NCI-H82 treated with DMSO at 0.1 percent for 48 hours (cell line): Measurements from ENCODE around the gene BET1L.

Experiments
- DNase-seq: peaks from one replicate; lab custom pipeline; 2025; ENCODE audit not compliant: unreplicated experiment; lab: John Stamatoyannopoulos, UW

BET1L gene

DNA sequence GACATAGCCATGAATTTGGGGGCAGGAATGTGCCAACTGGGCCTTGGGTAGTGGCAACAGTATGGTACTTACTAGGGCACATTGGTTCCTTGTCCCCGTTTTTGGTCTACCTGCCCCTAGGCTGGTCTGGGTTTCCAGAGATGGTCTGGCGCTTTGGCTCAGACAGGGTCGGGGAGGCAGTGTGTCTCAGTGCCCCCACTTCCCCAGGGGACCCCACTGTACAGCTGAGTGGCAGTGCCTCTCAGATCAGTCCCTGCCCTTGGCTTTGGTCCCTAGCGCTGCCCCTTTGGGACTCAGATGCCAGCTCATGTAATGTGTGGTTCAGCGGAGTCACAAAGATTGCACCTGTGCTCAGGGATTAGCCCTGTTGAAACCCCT, 3.6 kb upstream of the BET1L start:
- DNase-seq = no peak

DNA sequence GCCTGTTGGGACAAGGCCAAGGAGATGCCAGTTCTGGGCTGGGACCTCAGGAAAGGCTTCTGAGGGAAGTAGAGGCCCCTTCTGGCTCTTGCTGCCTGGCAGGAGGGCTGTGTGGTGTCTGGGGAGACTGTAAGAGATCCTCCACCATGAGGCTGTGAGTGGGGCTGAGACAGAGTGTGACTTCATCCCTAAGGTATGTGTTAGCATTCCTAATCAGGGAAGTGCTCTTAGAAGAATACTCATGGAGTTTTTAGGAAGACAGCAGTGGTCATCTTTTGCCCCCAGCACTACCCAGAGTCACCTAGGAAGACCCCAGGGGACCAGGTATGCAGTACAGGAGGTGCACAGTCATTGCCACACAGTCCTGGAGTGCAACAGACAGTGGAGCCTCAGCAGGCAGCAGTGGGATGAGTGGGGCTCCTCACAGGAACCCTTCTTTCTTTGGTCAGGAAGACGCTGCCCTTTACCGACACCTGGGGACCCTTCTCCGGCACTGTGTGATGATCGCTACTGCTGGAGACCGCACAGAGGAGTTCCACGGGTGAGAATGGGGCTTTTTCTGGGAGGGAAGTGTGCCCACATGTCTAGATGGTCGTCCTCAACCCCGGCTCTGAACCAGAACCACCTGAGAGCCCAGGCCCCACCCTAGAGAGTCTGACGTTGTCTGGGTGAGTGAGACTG, 3.1 kb upstream of the BET1L start:
- DNase-seq = no peak

DNA sequence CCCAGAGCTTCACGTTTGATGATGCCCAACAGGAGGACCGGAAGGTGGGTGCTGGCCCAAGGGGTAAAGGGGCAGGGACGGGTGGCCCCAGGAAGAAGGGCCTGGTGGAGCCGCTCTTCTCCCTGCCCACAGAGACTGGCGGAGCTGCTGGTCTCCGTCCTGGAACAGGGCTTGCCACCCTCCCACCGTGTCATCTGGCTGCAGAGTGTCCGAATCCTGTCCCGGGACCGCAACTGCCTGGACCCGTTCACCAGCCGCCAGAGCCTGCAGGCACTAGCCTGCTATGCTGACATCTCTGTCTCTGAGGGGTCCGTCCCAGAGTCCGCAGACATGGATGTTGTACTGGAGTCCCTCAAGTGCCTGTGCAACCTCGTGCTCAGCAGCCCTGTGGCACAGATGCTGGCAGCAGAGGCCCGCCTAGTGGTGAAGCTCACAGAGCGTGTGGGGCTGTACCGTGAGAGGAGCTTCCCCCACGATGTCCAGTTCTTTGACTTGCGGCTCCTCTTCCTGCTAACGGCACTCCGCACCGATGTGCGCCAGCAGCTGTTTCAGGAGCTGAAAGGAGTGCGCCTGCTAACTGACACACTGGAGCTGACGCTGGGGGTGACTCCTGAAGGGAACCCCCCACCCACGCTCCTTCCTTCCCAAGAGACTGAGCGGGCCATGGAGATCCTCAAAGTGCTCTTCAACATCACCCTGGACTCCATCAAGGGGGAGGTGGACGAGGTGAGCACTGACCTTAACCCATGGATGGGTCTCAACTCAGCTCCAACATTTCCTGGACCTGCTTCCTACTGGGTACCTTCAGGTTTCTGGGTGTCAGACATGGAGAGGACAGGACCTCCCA, 2.3 kb upstream of the BET1L start:
- DNase-seq = no peak

DNA sequence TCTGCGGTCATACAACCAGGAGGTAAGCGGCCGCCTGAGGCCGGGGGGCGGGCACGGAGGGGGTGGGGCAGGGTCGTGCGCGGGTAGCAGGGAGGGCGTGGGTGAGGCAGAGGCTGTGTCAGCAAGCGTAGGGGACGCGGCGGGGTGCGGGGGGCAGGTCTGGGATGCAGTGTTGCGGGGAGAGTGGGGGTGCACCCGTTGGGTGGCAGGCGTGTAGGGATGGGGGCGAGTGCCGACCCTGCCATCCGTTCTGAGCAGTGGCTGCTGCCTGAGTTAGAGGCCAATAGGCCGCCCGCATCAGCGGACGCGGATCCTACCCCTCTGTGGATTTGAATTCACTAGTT, 1.7 kb upstream of the BET1L start:
- DNase-seq = no peak

DNA sequence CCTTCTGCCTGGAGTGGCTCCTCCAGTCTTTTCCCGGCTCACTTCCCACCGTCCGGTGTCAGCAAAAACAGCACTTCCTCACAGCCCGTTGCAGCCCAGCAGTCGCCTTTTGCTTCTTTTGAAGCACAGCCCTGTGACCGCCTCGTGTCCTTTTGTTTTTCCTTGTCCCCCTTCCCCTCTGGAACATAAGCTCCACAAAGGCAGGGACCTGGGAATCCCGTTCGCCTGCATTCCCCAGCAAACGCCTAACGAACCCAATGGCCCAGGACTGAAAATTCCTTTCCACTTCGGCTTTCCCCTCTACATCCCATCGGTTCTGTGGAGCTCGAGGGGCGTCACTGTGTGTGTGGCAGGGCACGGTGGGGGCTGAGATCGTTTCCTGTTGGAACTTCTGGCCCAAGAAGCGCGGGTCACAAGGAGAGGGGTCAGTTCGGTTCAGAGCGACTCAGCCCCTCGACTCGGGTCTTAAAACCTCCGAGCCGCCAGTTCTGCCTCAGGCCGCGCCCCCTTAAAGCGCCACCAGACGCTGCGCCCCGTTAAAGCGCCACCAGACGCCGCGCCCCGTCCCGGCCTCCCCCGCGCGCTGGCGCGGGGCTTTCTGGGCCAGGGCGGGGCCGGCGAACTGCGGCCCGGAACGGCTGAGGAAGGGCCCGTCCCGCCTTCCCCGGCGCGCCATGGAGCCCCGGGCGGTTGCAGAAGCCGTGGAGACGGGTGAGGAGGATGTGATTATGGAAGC, 1.1 kb upstream of the BET1L start:
- no peak for DNase-seq

DNA sequence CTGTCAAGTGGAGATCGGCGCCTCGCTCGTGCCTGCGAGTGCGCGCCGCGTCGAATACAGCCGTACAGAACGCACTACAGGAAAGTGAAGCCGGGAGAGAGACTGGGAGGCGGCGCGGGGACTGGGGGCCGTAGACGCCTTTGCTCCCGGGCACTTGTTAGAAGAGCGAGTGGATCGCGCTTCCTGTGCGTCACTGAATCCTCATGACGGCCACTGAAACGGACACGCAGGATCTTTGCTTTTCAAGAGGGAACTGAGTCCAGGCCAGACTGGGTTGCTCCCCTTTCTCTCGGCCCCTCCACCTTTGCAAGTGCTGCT, 623 bp upstream of the BET1L start:
- no peak for DNase-seq

DNA sequence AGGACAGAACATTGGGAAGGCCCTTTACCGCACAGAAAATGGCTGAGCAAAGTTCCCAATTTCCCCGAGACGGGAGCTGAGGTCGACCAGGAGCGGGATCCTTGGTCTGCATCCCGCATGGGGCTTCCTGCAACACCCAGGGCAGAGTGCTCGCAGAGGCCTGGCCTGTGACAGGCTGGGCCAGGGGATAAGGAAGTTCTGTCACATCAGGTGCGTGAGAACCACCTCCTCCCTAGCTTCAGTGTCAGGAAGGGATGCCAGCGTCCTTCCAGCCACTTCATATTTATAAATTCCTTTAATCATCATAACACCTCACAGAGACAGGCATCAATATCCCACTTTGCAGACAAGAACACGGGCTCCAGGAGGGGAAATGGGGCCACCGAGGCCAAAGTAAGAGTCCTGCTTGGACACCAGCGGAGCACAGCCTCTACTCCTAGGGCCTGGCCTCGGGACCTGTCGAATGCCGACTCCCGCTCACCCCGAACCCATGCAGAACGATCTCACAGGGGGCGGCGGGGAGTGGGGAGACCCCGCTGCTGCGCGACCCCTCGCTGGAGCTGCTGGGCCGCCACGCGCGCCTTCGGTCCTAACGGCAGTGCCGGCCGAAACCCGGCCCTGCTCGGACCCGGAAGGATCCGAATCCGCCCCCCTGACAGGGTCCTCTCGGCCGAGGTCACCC, 532 bp downstream of the BET1L start:
- no peak for DNase-seq

DNA sequence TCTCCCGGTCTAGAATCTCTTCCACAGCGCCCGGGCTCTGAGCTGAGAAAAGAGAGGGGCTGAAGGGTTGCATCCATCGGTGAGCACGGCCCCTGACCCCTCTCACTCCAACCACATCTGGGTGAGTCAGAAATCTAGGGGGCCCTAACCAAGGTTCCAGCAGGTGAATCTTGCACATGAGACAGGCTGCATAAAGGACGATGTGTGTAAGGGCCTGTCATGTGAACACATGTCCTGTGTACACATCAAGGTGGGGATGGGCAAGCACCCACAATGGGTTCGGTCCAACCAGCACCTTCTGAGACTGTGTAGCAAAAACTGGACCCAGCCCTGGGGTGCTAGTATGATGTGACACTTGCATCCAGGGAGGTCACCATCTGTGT, 1.2 kb downstream of the BET1L start:
- DNase-seq = no peak

DNA sequence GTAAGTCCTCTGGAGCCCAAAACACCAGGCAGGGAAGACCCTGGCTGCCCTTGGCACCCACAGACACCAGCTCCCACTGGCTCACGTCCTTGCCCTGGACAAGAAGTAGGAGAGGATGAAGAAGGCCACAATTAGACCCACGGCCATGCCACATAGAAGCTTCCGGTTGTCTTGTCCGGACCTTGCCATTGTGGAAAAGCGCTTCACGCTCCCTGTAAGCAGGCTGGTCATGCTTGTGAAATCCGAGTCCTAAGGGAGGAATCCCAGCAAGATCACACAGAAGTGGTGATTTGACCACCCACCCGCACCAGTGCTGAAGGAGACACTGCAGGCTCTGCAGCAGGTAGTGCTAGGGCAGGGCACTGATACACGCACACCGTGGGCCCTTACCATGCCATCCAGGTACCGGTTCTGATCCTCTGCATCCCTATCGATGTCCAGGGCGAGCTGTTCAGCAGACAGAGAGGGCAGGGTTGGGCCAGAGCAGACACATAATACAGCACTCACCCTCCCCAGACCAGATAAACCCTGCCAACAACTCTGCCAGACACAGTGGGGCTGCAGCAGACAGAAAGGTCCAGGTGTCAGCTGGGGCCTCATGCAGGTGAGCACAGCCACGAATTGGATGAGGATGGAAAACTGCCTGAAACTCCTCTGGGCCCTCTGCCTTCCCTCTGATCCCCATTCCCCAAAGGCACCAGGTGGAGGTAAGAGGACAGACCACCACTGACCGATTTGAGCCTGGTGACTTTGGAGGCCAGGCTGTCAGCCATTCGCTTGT, 1.8 kb downstream of the BET1L start:
- DNase-seq = no peak

DNA sequence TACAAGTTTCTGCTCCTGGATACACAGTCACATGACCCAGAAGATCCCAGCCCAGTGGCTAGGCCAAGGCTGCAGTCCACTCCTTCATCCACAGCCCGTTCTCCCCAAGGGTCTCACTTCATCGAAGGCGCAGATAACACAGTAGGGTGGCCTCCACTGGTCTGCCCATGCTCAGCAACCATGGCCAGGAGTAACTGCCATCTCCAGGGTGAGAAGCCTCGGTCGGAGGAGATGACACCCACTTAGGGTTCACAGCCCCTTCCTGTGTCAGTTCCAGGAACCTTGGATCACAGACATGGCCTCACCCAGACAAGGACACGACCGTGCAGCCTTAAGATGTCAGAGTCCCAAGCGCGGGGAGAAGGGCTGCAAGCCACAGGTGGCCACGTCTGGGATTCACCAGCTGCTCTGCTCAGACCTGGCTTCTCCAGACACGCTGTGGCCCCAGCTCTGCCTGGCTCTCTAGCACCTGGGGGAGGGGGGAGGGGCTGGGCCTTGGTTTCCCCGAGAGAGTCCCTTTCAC, 2.6 kb downstream of the BET1L start:
- no peak for DNase-seq

DNA sequence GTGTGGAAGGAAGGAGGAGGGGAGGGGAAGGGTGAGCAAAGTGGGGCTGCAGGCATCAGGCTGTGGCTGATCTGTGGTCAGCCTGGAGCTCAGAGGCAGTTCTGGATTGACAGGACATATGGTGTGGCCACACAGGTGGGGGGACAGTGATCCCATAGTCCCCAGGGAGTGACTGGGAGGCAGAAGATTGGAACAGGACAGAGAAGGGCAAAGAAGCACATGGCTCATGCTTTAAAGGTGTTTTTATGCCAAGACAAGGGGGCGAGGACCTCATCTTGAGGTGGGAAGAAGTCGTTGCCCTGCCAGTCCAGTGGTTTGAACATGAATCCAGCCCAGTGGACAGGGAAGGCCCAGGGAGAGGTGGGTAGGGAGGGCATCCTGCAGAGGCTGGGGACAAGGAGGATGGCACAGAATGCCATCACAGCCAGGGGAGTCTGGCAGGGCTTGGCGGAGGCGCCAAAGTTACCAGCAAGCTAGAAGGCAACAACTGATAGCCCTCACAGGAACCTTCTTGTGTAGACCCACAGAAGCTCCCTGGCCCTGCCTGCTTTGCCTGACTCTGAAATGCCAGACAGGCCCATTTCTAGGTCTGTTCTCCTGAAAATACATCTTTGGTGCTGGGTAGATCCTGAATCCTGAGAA, 3.1 kb downstream of the BET1L start:
- DNase-seq = no peak

DNA sequence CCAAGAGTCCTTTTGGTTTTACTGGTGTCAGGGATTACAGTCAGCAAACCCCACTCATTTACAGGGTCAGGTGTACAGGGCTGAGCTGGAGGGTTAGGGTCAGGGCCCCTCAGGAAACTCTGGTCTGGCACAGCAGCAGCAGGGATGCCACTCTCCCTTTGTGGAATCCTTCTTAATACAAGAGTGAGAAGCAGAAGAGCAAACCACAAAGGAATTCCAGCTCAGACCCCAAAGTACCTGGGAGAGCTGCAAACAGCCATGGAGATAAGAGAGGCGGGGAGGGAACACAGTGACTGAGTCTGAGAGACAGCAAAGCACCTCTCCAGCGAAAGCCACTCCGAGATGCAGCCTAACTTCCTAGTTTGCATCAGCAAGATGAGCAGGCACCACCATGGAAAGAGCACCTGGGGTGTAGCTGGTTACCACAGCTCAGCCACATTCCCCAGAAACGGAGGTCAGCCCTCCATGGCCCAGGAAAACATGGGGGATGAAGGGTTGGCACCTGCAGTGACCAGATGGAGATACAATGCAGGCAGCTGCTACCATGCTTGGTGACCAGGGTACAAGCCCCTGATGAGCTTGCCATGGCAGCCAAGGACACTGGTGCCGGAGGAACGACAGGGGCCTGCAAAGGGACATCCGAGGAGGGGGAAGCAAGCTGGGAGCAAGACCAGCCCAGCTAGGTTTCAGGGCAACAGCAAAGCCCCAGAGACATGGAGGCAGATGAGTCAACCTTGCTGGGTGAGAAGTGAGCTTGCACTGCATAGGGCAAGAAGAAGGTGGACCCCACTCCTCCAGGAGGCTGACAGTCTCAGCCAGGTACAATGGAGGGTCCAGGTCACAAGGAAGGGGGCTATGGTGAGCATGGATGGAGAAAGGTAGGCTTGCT, 3.9 kb downstream of the BET1L start:
- DNase-seq = no peak

DNA sequence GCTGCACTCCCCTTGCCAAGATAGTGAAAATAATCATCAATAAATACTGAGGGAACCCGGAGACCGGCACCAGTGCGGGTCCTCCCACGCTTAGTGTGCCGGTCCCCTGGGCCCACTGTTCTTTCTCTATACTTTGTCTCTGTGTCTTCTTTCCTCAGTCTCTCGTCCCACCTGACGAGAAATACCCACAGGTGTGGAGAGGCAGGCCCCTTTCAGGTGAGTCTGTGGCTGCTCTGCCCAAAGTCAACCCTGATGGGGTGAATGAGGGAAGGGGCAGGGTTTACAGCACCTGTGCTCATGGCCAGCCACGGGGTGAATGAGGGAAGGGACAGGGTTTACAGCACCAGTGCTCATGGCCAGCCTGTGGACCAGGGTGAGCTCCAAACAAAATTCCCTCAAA, 4.7 kb downstream of the BET1L start:
- DNase-seq = no peak

DNA sequence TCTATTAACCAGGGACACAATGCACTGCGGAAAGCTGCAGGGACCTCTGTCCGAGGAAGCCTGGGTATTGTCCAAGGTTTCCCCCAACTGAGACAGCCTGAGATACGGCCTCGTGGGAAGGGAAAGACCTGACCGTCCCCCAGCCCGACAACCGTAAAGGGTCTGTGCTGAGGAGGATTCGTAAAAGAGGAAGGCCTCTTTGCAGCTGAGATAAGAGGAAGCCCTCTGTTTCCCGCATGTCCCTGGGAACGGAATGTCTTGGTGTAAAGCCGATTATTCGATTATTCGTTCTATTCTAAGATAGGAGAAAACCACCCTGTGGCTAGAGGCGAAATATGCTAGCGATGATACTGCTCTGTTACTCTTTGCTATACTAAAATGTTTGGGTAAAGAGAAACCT, 5.2 kb downstream of the BET1L start:
- no peak for DNase-seq

DNA sequence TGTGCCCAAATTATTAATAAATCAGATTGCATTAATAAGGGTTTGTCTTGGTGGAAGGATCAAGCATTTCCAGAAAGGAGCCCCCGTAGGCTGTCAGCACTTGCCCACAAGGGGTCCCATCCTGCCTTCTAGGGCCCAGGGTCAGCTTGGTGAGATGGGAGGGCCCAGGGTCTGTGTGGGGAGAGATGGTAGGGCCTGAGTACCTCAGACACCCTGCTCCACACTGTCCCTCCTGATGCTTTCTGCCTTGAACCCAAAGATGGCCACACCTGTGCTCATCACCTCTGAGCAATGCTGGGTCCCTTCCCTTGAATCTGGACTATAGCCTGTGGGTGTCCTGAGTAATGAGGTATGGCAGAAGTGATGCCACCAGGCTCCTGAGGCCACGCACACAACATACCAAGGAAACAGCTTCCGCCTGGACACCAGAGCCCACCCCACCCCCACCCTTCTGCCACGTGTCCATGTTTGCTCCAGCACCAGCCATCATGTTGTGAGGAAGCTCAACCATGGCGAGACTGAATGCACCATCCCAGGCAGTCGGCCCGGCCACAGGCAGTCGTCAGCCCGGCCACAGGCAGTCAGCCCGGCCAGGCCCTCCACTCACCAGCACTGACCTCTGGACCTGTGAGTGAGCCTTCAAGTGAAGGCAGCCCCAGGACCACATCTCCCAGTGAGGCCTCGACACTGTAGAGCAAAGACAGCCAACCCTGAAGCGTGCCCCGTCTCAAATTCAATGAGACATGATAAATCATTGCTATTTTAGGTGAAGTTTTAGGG, 6.8 kb downstream of the BET1L start:
- no peak for DNase-seq

DNA sequence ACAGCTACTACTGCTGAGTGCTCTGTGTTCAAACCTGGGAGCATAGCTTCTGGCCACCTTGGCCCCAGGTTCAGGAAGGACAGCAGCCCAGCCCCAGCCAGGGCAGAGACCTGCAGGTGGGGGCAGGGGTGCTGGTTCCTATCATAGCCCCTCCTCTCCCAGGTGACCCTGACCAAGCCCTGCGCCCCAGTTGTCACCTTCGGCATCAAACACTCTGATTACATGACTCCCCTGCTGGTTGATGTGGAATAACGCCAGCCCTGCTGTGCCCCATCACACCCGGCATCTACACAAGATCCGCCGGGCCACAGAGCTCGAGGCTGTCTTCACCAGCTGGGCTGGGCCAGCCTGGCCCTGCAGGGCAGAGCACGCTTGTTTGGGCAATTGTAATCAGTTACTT, 7.4 kb downstream of the BET1L start:
- DNase-seq = no peak

DNA sequence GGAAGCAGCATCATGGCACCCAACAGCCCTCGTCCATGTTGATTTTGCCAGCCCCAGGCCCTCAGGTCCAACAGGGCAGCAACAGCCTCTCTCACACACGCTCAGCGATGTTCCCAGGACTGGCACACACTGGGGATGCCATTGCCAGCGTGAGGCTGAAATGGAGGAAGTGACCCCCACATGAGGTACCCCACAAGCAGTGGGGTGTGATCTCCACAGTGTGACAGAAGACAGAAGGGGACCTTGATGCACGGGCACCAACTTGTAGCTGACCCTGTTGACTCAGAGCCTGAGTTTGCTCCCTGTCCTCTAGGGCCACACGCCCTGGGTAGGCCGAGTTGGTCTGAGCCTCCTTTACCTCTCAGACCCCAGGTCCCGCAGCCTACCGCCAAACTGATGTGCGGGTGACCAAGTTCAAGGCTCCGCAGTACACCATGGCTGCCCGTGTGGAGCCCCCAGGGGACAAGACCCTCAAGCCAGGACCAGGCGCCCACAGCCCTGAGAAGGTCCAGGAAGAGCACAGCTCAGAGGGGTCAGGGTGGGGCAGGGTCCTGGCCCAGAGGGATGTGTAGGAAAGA, 8.1 kb downstream of the BET1L start:
- DNase-seq = no peak

DNA sequence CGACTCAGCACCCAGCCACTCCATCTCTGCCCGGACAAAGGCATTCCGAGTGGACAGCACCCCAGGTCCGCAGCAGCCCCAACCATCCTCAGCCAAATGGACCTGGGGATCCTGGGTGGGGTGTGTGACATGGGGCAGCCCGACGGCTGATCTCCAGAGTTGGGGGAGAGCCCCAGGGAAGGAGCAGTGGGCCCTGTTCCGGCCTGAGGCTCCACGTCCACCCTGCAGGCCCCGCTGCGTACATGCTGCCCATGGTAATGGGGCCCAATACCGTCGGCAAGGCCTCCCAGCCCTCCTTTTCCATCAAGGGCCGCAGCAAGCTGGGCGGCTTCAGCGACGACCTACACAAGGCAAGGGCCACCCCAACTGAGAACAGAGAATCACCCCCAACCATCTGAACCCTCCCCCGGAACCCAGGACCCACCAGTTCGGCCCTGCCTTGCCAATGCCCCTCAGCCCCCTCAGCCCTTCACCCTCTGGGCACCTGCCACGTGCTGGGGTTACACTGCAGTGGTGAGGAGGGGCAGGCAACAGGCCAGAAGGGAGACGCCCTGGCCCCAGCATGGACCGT, 8.9 kb downstream of the BET1L start:
- no peak for DNase-seq
